HG02981 (cell line): ENCODE data around the gene CTIF.

Experiments used
- ATAC-seq: cut with Tn5 transposase; IDR thresholded peaks from one replicate; pipeline ENCODE4 v1.9.1; 2021; ENCODE audit warnings: mild to moderate bottlenecking, moderate library complexity; ENCODE audit not compliant: unreplicated experiment

CTIF gene

DNA sequence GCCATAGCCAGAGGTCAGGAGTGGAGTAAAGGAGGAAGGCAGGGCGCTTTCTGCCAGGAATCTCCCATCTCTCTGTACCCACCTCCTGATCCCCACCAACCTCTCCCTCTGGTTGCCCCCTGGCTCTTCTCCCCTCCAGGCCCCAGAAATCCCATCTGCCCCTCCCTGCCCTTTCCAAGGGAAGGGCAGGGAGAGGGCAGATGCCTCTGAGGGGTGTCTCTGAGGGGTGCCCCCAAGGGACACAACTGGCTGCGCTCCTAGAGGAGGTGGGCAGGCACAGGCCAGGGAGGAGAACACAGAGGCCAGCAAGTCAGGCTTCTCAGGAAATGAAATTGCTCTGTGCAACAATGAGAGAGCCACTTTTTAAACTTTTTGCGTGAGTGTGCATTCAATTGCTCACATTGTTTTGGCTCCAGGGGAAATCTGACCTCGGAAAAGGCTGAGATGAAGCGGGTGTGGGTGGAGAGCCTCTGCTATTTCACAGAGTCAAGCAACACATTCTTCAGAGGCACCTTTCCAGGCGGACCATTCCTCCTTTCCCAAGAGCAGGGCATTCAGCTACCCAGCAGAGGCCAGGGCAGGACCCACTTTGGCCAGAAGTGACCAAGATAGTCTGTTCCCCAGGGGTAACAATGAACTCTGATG lies 286.4 kb downstream of the CTIF start:
- ATAC-seq: no peak

DNA sequence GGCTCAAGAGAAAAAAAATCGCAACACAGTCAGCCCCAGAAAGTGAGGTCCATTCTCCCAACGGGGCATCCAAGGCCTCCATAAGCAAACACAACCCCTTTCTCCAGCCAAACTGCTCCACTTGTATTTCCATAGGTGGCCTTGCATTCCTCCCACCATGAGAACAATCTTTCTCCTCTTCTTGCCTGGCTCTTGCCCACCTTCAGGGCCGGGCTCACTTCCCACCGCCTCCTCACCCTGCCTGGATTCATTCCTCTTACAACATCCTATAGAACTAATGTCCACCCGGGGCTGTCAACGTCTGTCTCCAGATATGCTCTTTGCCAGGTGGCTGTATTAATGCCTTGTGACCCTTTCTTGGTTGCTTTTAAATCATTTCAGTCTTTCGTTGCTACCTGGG lies 287.4 kb downstream of the CTIF start:
- no peak for ATAC-seq

DNA sequence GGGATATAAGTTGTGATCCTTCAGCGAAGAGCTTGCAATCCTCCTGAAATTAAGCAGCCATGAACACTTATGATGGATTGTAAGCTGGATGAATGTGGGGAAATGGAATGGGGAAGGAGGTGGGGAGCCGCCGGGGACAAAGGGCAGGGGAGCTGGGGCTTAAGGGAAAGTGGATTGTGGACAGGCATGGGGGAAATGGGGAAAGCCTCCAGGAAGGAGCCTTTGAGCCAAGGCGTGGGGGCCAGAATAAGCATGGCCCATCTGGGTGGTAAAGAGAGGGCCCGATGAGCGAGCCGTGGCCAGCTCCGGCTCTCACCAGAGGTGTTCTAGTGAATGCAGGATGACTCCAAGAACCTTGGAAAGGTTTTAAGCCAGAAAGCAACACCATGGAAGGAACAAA lies 288.0 kb downstream of the CTIF start:
- ATAC-seq: no peak

DNA sequence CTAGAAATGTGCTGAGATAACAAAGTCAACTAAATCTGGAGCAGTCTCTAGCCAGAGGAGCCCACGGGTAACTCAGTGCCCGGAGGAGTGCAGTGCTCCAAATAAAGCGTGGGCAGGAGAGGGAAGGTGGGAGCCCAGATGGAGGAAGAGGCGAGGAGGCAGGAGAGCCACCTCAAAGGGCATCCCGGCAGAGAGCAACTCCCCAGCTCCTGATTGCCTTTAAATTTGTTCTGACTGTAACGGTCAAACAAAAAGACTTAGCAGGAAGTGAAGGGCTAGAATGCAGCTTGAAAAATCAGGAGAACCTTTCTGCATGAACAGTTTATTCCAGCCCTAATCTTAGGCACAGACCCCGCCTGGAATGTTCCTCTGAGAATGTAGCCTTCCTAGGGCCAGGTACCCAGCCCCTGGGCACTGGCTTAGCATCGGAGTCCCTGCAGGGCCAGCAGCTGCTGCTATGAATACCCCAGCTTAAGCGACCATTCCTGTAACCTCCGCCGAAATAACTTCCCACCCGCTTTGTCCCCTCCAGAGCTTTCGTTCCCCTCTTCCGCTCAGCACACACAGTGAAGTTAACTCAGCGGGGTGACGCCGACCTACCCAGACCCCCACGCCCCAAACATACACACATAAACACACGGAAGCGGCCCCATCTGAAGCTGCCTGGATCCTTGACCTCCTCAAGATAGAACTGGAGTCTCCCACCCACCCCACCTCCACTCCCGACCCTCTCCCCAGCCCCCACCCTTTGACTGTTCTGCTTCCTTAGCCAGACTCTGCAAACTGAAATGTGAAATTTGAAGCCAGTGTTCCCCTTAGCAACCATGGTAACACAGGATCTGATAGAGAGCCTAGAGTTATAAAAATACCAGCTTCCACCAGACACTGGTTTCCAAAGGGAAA lies 288.7 kb downstream of the CTIF start:
- no peak for ATAC-seq

DNA sequence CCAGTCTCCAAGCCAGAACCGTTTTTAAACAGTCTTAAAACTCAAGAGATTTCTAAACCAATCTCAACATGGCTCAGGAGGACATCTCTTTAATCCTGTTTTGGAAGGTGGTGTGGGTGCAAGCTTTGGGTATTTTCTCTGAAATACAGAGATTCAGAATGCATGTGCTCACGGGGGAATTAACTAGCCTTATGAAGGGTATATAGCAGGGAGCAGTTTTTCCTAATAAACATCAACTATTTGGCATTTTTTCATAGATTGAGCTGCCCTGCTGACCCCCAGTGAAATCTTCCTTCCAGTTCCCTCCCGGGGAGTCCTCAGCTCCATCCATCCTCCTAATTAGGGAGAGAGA lies 289.3 kb downstream of the CTIF start:
- ATAC-seq: no peak

DNA sequence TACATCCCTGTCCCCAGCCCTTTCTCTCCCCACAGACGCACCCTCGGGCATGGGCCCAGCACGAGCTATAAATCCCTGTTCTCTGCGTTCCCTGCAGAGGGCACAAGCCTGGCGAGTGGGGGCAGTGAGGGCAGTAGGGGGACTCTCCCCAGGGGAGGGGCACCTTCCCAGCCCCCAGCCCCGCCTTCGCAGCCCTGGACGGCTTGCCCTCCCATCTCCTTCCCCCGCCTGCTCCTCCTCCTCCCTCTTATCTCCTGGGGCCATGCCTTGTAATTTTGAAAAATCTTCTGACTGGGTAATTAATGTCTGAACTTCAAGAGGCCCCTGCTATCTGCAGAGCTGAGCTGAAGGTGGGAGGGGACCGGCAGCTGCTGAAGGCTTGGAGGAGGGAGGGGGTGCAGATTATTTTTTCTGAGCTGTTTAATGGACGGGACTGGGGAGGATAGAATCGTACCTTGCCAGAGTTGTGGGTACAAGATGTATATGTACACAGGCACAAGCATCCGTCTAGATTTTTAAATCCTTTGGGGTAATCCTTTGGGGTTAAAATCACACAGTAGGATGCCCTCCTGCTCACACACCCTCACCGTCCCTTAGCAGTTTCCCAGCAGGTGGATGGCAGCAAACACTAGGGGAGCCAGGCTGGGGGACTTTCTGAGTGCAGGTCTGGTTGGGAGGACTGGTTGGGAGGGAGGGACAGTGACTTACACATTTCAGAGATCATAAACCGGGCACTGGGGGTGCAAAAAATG lies 290.0 kb downstream of the CTIF start:
- ATAC-seq: no peak

DNA sequence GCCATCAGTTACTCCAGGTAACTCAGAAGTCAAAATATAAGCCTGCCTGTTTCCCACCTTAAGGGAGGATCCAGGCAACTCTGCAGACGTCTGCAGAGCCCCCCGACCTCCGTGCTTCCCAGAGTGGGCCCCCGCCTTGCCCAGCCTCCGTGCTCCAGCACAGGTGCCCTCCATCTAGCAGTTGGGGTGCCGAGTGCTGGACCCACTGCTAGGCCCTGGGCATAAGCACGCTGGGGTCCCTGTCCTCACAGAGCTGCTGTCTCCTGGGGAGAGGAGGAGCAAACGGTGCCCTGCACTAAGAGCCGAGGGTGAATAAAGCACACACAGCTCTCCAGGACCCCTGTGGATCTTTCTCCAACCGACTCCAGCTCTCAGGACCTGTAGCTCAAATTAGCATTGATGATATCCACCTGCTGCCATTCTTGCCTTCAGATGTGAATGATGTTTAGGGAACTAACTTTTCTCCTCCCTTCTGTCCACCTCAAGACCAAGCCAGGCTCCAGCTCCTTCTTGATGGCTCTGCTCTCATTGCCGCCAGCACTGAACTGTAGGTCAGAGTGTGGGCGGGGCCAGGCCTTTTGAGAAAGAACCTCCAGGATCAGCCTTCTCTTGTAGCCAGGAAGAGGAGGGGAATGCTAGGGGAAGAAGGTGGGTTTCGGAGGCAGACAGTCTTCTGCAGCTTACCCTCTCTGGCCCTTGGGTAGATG lies 290.8 kb downstream of the CTIF start:
- ATAC-seq: no peak

DNA sequence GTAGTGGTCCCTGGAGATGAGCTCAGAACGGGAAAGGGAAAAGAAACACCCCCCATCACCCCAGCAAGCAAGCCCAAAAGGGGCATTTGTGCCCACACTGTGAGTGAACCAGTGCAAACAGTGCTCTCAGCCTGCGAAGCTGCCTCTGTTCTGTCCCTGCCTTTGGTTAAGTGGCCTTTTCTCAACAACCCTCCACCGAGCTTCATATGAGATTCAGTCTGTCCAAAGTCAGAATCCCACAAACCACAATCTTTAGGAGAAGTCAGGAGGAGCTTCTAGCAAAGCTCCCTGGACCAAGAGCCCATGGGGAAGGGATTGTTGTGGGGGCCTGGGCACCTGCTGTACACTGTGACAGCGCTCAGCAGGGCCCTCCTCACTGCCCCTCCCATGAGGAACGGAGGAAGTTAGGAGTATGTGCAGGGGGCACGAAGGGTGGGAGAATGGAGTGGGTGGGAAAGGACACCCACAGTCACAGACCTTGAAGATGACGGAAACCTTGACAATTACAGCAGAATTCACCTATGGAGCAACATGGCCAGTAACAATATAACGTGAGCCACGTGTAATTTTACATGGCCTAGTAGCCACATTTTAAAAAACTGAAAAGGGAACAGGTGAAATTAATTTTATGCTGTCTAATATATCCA lies 292.4 kb downstream of the CTIF start:
- ATAC-seq: no peak

DNA sequence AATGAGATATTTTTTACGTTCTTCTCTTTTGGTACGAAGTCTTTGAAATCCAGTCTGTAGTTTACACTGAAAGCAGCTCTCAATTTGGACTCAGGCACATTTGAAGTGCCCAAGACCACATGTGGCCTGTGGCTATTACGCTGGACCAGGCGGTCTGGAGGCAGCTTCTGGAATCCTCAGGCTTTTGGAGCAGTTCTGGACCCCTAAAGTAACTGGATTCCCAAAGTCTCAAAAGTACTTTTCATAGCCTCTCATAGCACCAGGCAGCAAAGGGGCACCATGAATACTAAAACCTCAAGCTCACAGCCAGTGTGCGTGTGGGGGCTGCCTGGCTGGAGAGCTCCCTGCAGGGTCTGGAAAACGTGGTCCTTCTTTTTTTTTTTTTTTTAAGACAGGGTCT lies 293.0 kb downstream of the CTIF start:
- ATAC-seq: no peak

DNA sequence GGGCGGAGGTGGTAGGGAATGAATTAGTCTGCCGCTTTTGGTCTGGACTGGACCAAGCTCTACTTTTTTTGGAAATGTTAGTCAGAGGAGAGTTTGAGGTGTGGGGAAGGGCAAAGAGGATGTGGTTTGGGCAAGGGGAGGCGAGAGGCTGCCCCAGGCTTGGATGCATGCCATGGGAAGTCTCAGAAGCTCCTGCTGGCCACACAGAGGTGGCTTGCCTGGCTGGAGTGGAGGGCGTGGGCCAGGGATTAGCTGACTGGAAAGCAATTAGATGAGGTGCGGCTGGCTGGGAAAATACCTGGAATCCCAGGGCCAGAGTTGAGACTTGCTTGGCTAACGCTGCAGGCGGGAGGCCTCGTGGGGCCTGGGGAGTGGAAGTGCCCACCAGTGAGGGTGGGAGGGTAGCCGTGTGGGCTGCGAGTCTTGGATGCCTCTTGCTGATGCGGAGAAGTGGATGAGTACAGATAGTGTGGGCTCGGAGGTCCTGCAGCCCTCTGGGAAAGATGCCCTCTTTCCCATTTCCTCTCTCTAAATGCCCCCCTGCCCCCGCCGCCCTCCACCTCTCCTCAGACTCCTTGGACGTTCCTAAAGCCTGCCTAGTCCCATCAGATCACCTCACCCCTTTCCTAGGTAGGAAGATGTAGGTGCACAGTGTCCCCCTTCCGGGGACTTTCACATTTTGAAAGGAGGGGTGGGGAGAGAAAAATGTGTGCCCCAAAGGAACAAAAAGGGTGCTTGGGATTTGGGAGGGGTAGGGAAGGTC lies 294.3 kb downstream of the CTIF start:
- no peak for ATAC-seq

DNA sequence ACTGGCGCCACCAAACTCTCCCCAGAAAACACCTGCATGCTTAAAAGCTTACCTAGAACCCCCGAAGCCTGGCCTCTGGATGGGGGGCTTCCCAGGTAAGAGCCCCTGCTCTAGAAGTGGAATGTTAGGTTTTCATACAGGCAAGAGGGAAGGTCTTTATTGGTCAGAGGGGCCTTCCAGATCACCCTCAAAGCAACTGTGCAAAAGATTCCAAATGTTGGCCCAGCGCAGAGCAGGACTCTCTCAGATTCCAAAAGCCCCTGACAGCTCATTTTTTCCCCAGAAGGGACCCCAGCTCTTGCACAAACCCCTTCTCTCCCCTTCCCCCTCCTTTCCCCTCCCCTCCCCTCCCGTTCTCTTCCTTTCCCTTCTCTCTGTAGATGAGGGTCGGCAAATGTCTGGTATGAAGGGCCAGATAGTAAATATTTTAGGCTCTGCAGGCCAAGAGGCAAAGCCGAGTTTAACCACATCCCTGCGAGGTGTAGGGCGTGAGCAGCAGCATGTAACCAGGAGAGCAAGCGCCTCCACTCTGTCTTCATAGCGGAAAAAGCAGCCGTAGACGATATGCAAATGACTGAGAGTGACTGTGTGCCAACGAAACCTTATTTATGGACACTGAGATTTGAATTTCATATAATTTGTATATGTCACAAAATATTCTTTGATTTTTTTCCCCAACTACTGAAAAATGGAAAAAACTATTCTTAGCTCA lies 295.0 kb downstream of the CTIF start:
- peak; percentile 76 for ATAC-seq

DNA sequence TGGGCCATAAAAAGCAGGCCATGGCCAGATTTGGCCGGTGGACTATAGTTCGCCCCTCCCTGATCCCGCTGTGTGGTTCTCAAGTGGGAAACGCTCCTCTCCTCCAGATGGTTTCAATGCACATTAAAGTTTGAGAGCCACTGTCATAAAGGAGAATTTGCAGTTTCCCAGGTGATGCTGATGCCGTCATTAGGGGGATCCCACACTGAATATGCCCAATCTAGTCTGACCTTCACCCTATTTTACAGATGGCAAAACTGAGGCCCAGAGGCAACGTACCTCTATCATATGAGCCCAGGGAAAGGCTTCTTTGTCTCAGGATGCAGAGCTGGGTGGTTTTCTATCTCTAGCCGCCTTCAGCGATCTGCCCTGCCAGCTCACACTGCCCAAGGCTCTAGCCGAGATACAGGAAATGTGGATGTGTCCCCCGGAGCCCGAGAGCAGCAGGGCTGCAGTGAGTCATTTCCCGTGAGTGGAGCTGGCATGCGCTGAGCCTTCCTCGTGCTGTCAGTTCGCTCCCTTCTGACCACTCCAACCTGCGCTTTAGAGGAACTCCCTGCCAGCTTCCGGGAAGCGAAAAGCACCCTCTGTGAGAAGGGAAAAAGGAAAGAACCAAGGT lies 295.7 kb downstream of the CTIF start:
- peak; percentile 62 for ATAC-seq

DNA sequence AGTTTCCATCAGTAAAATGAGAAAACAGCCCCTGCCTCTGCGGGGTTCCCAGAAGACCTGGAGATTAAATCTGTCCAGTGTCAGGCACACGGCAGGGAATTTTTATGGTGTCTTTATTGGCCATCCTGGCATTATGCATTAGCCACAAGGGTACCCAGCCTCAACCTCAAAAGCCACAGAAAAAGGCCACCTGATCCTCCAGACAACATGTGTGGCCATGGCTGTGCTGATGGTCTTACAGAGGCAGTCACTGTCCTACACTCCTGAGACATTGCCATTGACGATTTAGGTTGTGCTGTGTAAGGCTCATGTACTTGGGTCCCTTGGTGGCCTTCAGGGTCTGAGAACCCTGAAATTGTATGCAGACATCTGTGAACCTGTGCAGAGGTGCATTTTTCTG lies 296.3 kb downstream of the CTIF start:
- no peak for ATAC-seq

DNA sequence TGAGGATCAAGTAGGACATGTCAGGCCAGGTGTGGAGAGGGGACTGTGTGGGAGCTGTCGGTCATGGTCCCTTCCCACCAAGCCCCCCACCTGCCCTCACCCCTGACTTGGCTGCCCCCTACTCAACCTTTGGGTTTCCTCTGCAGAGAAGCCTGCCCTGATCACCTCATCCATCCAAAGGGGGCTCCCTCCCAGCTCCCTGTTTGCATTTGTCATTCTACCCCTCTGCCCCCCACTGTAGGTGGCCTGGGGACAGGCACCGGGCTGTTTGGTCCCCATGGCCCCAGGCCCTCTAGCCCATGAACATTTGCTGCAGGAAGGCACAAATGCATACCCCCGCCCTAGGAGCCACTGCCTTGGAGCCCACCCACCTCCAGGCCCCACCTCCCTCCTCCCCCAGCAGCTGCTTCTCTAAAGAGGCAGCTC lies 296.9 kb downstream of the CTIF start:
- ATAC-seq: no peak

DNA sequence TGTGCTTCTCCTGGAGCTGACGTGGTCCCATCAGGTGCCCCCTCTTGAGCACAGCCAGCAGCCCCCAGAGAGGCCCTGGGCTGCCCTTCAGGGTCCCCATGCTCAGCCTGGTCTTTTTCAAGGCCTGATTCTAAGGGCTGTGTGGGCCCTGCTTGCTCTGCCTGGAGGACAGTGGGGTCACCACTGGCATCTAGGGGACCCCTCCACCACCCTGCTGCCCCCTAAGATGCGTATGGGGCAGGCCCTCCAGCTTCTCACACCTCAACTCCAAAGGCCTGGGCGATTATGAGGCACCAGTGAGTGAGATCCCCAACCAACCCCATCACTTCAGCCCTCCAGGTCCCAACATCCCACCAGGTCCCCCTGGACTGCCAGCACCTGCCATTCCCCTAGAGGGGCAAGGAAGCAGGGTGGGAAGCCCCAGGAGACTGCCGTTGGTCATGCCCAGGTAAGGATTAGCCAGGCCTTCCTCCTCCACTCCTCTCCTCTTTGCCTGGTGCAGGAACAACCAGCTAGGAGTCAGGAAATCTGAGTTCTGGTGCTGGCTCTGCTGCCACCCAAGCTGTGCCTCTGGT lies 297.5 kb downstream of the CTIF start:
- ATAC-seq: no peak

DNA sequence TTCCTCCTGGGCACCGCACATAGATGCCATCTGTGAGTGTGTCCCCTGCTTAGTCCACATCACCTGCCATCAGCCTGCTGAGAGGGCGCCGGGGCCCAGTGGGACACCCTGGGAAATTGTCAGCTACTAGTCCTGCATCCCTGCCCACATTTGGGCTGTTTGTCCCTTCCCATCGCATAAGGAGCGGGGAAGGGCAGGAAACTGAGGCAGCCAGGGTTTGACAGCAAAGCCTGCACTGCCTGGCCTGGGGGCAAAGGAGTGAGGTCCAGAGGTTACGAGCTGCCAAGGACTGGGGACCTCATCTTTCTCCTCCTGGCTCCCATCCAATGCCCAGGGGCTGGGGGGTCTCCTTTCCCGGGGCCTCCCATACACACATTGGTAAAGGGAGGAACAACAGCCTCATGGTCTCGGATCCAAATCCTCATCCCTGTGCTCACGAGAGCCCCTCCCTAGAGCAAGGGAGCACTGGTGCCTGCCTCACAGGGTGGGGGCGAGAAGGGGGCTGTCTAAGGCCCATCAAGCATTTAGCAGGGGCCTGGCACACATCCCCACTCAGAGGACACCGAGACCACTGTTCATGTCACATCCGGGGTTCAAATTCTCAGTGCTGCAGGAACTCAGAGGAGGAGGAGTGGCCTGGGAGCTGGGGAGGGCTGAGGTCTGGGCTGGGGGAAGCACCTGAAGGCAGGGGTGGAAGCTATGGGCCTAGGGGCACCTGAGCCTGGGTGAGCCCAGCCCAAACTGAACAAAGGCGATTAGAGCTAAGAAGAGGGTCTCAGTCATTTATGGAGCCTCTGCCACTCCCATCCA lies 298.2 kb downstream of the CTIF start:
- ATAC-seq: no peak

DNA sequence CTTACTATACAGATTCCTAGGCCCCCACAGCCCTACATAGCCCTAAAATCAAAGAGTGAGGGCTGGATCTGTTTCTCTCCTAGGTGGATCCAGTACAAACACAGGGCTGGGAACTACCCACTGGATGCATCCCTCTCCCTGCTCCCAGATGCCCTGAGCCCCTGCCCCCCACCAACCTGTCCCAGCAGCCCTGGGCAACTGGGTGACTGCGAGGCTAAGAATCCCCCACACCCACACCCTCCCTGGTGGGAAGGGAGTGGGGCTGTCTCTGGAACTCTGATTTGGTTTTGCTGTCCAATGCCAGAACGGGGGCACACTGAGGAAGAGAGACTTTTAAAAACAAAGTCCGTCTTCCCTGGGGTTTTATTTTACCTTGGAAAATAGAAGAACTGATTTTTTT lies 298.8 kb downstream of the CTIF start:
- no peak for ATAC-seq
